ENCODE data around the gene ZBTB44. TPM values are rescaled to one million over a fixed set of nuclear protein-coding genes. Genes with fewer than 3 reads are reported as not detected.
A peak's percentile ranks its signal among the peaks of the same experiment; 100 is the strongest.

ZBTB44 gene
- polyA plus RNA-seq, 1 experiment, result 18.7 TPM

DNA sequence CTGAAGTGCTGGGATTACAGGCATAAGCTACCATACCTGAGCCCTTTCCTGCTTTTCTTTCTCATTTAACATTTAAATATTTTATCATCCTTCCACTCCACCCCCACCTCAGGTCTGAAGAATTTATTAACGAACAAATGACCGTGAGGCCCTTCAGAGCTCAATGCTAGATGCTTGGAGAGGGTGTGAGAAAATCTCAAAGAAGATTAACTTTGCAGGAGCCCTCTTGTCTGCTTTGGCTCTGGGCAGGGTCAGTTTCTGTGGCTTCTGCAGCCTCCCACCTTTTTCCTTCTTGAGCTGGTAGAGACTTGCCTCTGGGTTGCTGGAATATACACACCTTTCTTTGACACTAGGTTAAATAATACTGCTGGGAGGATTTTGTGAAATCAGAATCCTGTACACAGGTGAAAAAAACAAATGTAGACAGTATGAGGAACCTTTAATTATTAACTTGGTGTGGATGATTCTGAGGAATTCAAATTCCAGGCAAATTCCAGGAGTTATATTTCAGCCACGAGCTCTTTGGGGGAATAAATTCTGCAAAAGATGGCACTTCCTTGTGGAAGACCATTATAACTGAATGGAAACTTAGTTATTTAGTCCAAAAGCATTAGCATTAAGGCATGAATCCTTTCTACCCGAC lies 3.4 kb upstream of the ZBTB44 start:
- no peak overlapping the region for H3K27ac ChIP-seq (ENCODE audit: low read depth, low read length)
- CTCF ChIA-PET, result no interaction called here
- H3K27me3 ChIP-seq (ENCODE audit: control insufficient read depth, insufficient read depth, low read length), result no peaks in the 10 kb centered on the region
- DNase-seq (ENCODE audit: low read depth, low spot score), result no peak
- H3K9me3 ChIP-seq (ENCODE audit: control insufficient read depth, insufficient read depth, low read length), result peaks cover 8% of the 10 kb centered on the region; the same call in 1 of the 2 replicates
- TF ChIP-seq, protein P1, sequence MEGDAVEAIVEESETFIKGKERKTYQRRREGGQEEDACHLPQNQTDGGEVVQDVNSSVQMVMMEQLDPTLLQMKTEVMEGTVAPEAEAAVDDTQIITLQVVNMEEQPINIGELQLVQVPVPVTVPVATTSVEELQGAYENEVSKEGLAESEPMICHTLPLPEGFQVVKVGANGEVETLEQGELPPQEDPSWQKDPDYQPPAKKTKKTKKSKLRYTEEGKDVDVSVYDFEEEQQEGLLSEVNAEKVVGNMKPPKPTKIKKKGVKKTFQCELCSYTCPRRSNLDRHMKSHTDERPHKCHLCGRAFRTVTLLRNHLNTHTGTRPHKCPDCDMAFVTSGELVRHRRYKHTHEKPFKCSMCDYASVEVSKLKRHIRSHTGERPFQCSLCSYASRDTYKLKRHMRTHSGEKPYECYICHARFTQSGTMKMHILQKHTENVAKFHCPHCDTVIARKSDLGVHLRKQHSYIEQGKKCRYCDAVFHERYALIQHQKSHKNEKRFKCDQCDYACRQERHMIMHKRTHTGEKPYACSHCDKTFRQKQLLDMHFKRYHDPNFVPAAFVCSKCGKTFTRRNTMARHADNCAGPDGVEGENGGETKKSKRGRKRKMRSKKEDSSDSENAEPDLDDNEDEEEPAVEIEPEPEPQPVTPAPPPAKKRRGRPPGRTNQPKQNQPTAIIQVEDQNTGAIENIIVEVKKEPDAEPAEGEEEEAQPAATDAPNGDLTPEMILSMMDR (IDR thresholded peaks at IDR 0.05; ENCODE audit: low read depth, low read length), result no peak
- no peak overlapping the region for H3K4me3 ChIP-seq (ENCODE audit: low read depth, low read length)
- POLR2A ChIA-PET, result interaction anchor here (0.9 kb wide), 1 partner anchor 65 kb away, joined by 5 read pairs; no protein-coding TSS in a partner anchor

DNA sequence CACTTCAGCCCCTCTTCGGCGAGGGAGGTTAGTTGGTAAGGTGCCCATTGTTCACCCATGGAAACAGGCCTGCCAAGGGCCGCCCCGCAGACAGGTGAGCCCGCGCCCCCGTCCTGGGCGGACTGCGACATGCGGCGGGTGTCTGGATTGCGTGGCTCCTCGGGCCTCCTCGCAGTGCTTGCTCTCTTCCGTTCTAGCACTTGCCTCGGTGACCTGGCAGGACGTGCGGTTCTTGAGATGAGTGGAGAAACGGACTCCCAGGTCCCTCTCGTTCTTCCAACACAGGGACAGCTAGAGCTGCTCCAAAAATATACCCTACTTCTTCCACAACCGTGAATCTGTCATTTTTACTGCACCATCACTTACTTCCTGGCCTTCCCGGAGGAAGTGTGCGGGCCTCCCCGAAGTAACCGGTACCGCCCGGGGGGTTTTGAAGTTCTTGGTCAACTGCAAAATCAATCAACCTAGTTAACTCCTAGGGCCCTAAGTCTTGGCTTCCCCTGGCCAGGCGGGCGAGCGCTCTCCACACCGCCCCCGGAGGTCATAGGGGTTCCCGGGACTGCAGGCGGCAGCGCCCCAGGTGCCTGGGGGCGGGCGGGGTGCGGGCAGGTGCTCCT lies 745 bp upstream of the ZBTB44 start:
- TF ChIP-seq, protein P1 (IDR thresholded peaks at IDR 0.05; ENCODE audit: low read depth, low read length), result no peak
- ChIA-PET POLR2A (interaction anchor here (0.6 kb wide), 1 partner anchor 22 kb away, joined by 5 read pairs; no protein-coding TSS in a partner anchor), CTCF (interaction anchor here (1.0 kb wide), 1 partner anchor 99 kb away, joined by 5 read pairs; no protein-coding TSS in a partner anchor)
- no peak for DNase-seq (ENCODE audit: low read depth, low spot score)
- H3K27me3 ChIP-seq (ENCODE audit: control insufficient read depth, insufficient read depth, low read length), result no peaks in the 10 kb centered on the region
- H3K27ac ChIP-seq (ENCODE audit: low read depth, low read length), result no peak overlapping the region
- H3K4me3 ChIP-seq (ENCODE audit: low read depth, low read length), result peak overlapping the region; percentile 56; the same call in 1 of the 2 replicates
- H3K9me3 ChIP-seq (ENCODE audit: control insufficient read depth, insufficient read depth, low read length), result peaks cover 4% of the 10 kb centered on the region; the same call in 1 of the 2 replicates

DNA sequence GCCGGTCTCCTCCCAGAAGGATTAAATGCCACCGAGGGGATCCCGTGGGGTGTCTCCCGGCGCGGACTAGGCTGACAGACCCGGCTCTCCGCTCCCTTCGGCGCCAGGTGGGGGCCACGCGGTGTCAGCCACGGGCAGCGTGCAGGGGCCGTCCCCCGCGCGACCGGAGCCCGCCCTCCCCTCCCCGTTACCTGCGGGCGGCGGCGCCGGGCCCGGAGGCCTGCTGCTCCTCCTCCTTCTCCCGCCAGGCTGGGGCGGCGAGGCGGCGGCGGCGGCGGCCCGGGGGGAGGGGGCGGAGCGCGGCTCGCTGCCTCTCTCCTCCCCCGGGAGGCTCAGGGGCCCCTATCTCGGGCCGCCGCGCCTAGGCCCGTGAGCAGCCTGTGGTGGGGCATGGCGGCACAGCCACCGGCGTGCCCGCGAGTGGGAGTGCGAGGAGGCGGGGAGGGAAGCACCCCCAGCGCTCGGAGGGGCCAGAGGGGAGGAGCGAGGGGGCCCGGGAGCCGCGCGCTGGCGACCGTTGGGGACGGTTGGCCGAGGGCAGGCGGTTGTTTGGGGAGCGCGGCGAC lies 450 bp downstream of the ZBTB44 start:
- H3K27ac ChIP-seq (ENCODE audit: low read depth, low read length), result no peak overlapping the region
- H3K9me3 ChIP-seq (ENCODE audit: control insufficient read depth, insufficient read depth, low read length), result peaks cover 4% of the 10 kb centered on the region; the same call in 1 of the 2 replicates
- DNase-seq (ENCODE audit: low read depth, low spot score), result no peak
- H3K27me3 ChIP-seq (ENCODE audit: control insufficient read depth, insufficient read depth, low read length), result no peaks in the 10 kb centered on the region
- ChIA-PET POLR2A (interaction anchor here (0.6 kb wide), 2 partner anchors 22 to 111 kb away, joined by 4 to 6 read pairs; no protein-coding TSS in a partner anchor), CTCF (interaction anchor here (0.7 to 1.0 kb wide), 2 partner anchors 98 to 103 kb away, joined by 4 to 5 read pairs; no protein-coding TSS in a partner anchor)
- TF ChIP-seq, protein P1 (IDR thresholded peaks at IDR 0.05; ENCODE audit: low read depth, low read length), result no peak
- H3K4me3 ChIP-seq (ENCODE audit: low read depth, low read length), result peak overlapping the region; percentile 82

DNA sequence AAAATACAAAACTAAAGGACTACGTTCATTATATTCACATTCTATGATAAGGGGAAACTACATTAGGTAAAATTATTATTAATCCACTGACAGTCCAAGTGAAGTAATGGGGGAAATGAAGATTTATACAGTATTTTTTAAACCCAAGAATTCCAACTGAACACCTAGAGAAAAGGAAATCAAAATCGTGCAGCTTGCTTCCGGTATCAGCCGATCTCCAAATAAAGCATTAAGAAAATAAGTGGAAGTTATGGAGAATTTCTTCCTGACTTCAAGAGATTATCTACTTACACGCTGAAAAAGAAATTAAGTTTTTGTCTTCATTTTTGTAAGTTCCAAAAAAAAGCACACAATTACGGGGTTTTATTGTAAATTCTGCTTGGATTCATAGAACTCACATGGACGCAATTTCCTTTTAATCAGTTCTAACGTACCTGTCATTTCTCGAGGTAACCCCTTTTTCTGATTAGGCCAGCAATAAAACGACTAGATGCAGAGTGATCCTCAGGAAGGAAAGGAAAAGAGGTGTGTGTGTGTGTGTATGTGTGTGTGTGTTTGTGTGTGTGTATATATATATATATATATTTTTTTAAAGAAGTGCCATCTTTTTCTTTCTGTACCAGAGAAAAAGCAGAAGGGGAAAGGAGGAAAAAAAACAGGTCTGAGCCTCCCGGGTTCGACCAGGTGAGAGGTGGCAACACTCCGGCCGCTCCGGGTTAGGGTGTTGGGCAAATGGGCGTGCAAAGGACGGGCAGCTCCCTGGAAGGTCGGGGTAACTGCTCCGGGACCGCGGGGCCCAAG lies 1.1 kb downstream of the ZBTB44 start:
- Histone ChIP-seq H3K4me3 (ENCODE audit: low read depth, low read length) (peak overlapping the region; percentile 82), H3K27me3 (ENCODE audit: control insufficient read depth, insufficient read depth, low read length) (no peaks in the 10 kb centered on the region), H3K9me3 (ENCODE audit: control insufficient read depth, insufficient read depth, low read length) (peaks cover 4% of the 10 kb centered on the region; the same call in 1 of the 2 replicates), H3K27ac (ENCODE audit: low read depth, low read length) (no peak overlapping the region)
- ChIA-PET POLR2A (no interaction called here), CTCF (no interaction called here)
- DNase-seq (ENCODE audit: low read depth, low spot score), result no peak
- TF ChIP-seq, protein P1 (IDR thresholded peaks at IDR 0.05; ENCODE audit: low read depth, low read length), result no peak

All from AG04450 (cell line).